HL-60/S4 (cell line): ENCODE results near the gene ADGRD1.

Experiments
- in situ Hi-C: fragments of 300-500 bp; cut with MboI; formaldehyde crosslinking; loops from 2 replicates; pipeline ENCODE4 v1.14.3; 2022; ENCODE audit warnings: low sequenced_read_pairs

Gene ADGRD1

DNA sequence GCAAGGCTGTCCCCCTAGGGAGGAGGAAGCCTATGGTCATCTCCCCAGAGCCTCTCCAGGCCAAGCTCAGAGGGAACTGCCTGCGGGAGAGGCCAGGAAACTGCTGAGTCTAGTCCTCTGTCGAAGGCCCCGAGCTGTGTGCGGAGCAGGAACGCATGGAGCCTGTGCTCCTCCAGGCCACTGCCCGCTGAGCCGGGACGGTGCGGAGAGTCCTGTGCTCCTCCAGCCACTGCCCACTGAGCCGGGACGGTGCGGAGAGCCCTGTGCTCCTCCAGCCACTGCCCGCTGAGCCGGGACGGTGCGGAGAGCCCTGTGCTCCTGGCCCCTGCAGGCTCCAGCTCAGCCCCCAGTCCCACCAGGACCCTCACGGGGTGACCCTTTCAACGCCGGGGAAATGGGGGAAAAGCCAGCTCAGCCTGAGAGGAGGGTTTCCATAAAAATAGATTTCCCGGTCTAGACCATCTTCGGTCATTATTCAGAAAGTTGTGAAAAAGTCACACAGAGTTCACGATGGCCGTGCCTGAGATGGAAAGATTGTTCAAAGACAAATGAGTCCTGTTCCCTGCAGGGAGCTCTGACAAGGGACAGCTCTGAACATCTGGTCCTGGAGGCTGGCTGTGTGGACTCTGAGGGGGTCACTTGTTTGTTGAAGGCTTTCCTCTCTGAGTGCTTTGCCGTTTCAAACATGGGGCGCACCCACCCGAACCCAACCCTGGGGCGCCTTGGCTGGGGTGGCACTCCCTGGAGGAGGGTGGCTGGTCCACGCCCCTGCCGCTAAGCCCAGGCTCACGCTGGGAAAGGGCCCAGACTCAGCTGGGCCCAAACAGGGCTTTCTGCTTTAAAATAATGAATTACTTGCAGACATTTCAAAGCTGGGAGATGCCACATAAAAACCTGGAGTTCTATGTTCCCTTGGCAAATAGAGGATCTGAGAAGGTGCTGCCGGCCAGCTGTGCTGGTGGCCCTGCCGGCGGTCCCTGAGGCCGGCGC lies 85.5 kb downstream of the ADGRD1 start:
- in situ Hi-C loops, result no loop called here

DNA sequence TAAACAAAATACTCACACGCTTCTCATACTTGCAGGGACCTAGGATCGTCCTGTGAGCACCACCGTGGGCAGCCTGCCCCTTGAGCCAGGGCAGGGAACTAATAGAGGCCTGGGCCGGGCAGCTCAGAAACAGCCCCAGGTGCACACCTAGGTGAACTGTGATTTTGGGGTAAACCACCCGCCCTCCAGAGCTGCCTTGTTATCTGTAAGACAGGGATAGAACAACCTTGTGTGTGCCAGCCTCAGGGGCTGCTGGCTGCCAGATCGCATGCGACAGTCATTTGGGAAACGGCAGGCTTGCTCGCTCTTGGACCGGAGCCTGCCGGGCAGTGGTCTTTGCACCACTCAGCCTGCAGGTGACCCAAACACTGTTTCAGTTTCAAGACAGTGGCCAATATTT lies 86.8 kb downstream of the ADGRD1 start:
- in situ Hi-C loops, result no loop called here

DNA sequence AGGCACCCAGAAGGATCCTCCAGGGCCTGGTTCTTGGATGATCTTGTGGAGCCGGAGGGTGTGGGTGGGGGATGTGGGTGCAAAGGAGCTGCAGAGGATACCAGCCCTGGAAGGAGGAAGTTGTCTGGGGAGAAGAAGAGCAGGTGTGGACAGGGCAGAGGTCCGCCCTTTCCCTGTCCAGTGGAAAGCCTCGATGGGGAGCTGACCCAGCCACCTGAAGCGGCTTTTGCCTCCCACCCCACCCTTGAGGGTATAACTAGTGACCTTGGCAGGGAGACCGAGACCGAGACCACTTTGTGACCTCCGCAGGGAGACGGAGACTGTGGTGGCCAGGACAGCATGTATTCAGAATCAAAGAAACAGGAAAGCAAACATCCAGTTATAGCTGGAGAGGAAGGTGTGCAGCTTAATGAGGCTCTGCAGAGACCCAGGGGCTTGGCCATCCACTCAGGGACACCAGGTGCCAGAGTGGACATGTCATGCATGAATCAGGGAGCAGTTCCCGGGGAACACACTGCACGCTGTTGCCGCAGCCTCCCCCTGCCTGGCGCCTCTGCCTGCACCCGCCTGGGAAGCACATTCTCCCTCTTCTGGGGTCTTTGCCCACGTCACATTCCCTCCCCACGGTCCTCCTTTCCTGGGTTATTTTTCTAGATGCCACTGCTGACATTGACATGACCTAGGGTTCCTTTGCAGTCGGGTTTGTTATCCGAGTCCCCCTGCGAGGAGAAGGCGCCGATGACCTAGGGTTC lies 87.7 kb downstream of the ADGRD1 start:
- in situ Hi-C loops, result no loop called here

DNA sequence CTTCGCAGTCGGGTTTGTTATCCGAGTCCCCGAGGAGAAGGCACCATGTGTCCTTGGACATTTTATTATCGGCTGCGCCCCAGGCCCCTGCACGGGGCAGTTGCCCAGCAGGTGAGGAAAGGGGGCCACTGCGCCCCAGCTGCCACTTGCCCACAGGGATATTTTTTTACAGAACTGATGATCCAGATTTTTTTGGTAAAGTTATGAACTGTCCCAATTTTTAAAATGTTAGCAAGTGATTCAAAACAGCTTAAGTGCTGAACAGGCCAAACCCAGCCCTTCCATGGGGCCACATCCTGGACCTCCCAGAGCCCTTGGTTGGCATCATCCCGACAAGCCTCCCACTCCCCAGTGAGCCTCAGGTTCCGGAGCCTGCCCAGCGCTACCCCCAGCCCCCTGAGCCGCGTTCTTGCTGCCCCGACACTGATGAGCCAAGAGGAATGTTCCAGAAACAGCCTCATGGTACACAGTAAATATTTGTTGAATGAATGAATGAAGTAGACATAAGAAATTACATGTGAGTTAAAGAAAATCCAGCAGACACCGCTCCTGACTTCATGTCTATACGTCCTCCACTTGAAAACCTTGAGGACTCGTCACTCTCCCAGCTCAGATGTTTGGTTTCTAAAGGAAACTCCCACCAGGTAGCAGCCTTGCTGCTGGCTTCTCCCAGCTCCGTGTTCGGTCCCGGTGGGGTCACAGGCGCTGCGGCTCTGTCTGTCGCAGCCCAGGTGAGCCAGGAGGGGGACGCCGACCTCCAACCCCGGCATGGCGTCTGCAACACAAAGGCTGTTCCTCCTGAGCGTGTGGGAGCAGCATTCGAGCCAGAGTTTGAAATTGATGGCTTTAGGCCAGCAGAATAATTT lies 88.5 kb downstream of the ADGRD1 start:
- in situ Hi-C loops, result no loop called here

DNA sequence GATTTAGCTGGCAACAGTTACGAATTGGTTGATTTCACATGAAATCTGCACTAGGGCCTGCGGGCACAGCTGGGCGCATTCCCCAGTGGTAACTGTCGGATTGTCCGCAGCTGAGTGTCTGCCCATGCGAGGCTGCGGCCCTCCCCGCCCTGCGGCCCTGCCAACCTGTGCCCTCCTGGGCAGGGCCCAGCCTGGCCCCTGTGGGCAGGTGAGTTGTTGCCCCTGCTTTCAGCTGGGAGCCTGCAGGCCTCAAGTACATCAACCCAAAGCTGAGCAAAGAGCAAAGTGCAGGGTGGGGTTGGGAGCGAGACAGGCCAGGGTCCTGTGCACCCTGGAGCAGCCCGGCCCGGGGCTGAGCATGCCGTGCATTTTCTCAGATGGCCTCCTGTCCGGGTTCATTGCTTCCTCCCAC lies 89.1 kb downstream of the ADGRD1 start:
- in situ Hi-C loops, result no loop called here

DNA sequence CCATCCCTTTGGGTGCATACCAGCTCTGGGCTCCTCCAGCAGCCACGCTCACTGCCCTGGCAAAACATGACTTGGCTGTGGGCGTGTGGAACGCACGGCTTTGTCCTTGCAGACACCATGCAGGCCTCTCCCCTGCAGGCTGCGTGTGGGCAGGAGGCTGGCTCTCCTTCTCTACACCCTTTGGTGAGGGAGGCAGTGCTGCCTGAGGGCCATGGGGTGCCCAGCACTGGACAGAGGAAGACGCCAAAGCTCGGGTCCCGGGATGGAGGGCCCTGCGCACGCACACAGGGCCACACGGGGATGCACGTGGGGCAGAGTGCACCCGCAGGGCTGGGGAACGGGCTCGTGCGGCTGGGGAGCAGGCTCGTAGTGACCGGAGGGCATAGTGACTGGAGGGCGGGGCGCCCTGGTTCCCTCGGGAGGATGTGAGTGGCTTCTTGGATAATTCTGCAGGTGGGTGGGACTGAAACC lies 89.7 kb downstream of the ADGRD1 start:
- in situ Hi-C loops, result no loop called here

DNA sequence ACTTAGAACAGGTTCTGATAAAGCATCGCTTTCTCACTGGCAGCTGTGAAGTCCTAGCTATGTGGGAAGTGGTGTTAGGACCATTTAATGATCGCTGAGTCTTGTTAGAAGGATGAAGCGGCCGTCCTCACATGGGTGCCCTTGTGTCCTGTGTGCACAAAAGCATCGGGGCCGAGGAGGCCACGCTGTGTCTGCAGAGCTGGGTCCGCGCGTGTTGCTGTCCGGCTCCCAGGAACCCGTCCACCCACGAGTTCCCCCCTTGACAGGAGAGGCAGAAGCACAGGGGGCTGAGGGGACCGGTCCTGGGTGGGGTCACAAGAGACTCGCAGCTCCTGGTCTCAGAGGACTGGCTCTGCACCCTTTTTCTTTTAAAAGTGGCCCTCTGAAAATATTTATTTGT lies 90.4 kb downstream of the ADGRD1 start:
- in situ Hi-C loops, result no loop called here

DNA sequence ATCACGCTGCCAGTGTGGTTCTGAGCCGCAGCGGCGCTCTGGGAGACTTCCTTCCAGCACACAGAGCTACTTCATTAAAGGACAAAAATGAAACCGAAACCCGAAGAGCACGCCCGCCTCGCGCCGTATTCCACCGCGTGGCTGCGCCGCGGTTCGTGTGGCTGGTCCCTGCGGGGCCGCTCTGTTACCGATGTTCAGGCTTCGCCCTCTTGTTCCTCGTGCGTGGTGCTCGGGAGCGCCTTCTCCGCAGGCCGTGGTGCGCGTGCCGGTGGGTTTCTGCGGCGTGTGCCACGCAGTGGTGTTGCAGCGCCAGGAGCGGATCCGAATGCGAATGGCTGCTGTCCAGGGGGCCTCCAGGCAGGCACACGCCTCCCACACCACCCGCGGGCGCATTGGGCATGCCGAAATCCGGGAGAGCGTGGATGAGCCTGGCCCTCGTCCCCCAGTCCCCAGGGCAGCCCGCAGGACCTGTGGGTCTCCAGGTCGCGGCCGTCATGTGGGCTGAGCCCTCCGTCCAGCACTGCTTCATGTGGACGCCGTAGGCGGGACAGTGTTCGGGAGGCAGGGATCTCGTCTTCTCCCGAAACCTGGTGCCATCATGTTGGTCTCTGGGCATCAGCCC lies 91.2 kb downstream of the ADGRD1 start:
- in situ Hi-C loops, result no loop called here

DNA sequence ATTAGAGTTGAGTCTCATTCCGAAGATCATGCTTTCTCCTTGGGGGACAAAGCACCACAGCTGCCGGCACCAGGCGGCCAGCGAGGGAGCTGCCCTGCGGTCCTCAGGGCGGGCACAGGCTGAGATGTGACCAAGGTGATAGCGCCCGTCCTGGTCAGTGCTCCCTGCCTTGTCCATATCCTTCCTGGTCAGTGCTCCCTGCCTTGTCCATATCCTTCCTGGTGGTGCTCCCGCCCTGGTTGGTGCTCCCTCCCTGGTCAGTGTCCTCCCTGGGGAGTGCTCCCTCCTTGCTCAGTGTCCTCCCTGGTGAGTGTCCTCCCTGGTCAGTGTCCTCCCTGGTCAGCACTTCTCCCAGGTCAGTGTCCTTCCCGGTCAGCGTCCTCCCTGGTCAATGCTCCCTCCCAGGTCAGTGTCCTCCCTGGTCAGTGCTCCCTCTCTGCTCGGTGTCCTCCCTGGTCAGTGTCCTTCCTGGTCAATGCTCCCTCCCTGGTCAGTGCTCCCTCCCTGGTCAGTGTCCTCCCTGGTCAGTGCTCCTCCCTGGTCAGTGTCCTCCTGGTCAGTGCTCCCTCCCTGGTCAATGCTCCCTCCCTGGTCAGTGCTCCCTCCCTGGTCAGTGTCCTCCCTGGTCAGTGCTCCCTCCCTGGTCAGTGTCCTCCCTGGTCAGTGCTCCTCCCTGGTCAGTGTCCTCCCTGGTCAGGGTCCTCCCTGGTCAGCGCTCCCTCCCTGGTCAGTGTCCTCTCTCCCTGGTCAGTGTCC lies 92.2 kb downstream of the ADGRD1 start:
- in situ Hi-C loops, result no loop called here

DNA sequence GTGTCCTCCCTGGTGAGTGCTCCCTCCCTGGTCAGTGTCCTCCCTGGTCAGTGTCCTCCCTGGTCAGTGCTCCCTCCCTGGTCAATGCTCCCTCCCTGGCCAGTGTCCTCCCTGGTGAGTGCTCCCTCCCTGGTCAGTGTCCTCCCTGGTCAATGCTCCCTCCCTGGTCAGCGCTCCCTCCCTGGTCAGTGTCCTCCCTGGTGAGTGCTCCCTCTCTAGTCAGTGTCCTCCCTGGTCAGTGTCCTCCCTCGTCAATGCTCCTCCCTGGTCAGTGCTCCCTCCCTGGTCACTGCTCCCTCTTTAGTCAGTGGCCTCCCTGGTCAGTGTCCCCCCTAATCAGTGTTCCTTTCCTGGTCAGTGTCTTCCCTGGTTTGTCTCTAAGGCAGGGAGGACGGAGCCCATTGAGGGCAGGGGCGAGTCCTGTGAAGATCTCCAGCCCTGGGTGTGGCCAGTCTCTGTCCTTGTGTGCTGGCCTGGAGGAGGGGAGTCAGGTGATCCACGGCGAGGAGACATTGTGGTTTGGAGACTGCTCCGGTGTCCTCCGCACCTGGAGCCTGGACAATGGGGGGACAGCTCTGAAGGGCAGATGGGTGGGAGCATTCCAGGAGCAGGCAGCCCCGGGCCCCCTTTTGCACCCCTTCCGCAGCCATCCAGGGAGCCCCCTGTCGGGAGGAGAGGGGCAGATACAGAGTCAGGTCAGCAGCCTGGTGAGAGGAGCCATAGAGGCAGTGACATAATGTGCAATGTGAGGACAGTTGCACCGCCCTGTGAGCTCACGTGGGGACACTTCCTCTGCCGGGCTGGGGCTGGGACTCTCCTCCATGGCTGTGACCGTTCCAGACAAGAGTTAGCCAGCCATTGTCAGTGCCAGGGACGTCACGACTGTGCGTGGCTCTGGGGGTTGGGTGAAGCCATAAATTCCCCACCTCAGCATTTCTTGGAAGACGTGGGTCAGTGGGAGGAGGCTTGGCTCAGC lies 93.4 kb downstream of the ADGRD1 start:
- in situ Hi-C loops, result no loop called here

DNA sequence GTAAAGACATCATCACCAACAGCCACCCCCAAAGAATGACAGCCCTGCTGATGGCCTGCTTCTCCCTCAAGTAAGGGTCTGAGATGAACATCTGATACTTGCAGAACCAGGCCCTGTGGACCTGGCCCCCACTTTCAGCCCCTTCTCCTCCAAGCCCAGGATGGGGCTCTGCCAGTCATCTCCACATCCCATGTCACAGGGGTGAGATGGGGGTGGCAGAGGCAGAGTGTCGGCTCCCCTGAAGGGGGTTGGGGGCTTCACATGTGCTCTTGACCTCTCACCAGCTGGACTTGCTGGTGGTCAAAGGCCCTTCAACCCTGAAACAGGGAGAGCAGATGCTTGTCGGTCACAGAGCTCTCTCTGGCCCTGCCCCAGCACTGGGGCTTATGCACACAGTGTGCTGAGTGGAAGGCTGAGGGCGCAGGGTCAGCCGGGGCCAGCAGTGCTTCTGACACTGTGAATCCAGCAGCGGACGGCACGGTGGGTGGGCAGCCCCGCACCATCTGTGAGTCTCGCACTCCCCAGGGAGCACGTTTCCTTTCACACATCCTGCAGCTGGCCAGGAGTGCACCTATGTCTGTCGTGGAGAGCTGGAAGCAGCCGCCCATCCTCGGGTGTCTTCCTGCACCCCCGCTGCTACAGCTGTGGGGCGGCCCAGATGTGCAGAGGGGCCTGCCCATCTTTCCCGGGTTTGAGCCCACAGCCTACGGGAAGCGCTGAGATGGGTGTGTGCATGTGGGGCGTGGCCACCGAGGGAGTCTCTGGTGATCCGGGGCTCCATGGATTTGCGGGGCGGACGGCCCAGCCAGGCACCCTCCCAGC lies 94.3 kb downstream of the ADGRD1 start:
- in situ Hi-C loops, result no loop called here

DNA sequence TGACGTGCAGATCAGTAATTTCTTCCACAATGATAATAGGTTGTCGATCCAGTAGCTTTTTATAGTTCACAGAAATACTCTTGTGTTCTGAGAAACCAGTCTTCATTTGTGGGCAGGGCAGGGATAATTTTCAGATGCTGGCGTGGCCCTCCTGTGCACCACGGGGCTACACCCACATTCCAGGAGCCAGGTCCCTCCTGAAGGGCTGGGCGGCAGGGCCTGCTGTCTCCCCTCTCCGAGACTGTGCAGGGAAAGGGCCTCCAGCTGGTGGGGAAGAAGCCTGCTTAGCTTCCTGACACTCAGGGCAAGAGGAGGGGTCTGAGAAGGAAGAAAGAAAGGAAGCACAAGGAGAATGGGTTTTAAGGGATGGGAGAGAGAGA lies 94.9 kb downstream of the ADGRD1 start:
- in situ Hi-C loops, result no loop called here

DNA sequence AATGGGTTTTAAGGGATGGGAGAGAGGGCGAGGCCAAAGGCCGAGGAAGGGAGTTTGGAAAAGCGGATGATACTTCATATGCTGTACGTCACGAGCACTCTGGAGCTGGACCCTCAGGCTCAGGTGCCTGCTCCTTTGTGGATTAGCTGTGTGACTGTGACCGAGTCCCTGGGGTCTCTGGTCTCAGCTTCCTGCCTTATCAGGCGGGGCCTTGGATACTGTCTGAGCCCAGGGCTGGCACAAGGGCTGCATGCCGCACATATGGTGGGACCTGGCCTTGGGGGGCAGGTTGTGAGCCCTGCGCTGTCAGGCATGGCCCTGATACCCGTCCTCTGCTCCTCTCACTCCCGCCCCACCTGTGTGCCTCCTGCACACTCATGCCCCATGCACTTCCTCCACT lies 95.3 kb downstream of the ADGRD1 start:
- in situ Hi-C loops, result no loop called here

DNA sequence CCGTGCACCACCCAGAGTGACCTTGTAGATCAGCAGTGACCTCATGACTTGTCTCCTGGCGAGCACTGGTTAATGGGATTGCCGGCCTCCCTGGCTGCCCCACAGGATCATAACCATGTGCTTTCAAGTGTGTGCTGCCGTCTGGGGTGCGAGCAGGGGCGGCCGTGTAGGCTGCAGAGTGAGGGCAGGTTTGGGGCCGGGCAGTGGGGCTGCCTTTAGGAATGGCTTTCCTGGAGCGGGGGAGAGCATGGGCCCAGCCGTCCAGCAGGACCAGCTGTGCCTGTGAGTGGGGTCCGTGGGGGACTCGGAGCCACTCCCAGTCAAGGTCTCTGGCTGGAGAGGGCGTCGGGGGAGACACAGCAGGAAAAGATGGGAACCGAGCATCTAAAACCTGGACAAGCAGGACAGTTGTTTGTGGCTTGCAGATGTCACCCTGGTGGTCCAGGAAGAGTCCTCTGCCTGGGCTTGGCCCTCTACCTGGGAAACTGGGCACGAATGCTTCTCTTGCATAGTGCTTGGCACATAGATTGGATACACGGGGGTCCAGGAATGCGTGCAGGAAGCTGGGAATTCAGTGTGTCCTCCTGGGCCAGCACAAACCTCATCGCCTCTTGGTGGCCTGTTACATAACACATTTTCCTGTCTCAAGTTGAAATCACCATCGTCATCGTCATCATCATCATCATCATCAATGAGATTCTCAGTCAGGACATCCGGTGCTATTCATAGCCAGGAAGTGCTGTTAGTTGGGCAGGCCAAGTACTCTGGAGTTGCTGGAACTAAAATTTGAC lies 96.0 kb downstream of the ADGRD1 start:
- in situ Hi-C loops, result no loop called here

DNA sequence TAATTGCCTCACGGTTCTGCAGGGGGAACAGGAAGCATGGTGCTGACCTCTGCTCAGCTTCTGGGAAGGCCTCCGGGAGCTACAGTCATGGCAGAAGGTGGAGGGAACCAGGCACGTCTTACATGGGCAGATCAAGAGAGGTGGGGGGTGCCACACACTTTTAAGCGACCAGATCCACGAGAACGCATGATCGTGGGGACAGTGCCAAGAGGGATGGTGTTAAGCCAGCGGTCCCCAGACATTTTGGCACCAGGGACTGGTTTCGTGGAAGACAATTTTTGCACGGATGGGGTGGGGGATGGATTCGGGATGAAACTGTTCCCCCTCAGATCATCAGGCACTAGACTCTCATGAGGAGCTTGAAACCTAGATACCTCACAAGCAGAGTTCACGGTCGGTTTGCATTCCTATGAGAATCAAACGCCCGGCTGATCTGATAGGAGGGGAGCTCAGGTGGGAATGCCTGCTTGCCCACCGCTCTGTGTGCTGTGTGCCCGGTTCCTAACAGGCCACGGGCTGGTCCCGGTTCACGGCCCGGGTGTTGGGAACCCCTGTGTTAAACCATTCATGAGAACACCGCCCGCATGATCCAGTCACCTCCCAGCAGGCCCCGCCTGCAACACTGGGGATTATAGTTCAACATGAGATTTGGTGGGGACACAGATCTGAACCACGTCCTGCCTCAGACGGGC lies 96.9 kb downstream of the ADGRD1 start:
- in situ Hi-C loops, result no loop called here

DNA sequence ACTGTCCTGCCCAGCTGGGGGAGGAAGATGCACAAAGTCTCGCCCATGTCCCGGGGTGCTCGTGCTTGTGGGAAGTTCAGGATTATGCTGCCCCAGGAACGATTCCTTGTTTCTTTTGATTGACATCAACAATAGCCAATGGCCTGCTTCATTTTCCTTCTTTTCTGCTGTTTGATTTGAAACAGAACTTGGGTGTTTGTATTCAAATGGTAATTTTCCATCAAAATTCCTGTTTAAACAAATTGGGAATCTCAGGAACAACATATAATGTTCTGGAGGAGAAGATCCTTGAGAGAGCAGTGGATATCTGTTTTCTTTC lies 97.4 kb downstream of the ADGRD1 start:
- in situ Hi-C loops, result no loop called here
